Loucy (cell line): Measurements from ENCODE around the gene CRIP2.

Experiments
- H2AFZ ChIP-seq: fragments of 200-600 bp; sonication (generic); 2 replicates; pipeline ENCODE4 v1.6.0; 2016; ENCODE audit warnings: antibody characterized with exemption, mild to moderate bottlenecking, low read length, moderate library complexity
- H3F3A ChIP-seq: fragments of 200-600 bp; 2 replicates; pipeline ENCODE4 v1.6.0; 2016; ENCODE audit warnings: antibody characterized with exemption, low read depth, mild to moderate bottlenecking
- H3K27me3 ChIP-seq: fragments of 200-600 bp; sonication (generic); 2 replicates; pipeline ENCODE4 v1.6.1; 2014; ENCODE audit warnings: low read length, mild to moderate bottlenecking; ENCODE audit not compliant: insufficient read depth, poor library complexity, severe bottlenecking
- H3K36me3 ChIP-seq: fragments of 200-600 bp; sonication (generic); 2 replicates; pipeline ENCODE4 v1.6.1; 2016; ENCODE audit warnings: low read length; ENCODE audit not compliant: insufficient read depth
- H3K4me1 ChIP-seq: fragments of 200-600 bp; sonication (generic); 2 replicates; pipeline ENCODE4 v1.5.1; 2014; ENCODE audit warnings: low read length, mild to moderate bottlenecking; ENCODE audit not compliant: insufficient read depth, poor library complexity, severe bottlenecking
- H3K4me2 ChIP-seq: fragments of 200-600 bp; sonication (generic); 2 replicates; pipeline ENCODE4 v1.6.0; 2014; ENCODE audit warnings: antibody characterized with exemption, low read length, low read depth, mild to moderate bottlenecking; ENCODE audit not compliant: poor library complexity, severe bottlenecking
- H3K4me3 ChIP-seq: fragments of 200-600 bp; sonication (generic); 2 replicates; pipeline ENCODE4 v1.5.1; 2014; ENCODE audit warnings: low read length, mild to moderate bottlenecking, mixed read lengths; ENCODE audit not compliant: poor library complexity, severe bottlenecking
- H3K79me2 ChIP-seq: fragments of 200-600 bp; sonication (generic); 2 replicates; pipeline ENCODE4 v1.6.1; 2014; ENCODE audit warnings: low read length; ENCODE audit not compliant: insufficient read depth
- H3K9ac ChIP-seq: fragments of 200-600 bp; sonication (generic); 2 replicates; pipeline ENCODE4 v1.6.0; 2014; ENCODE audit warnings: mild to moderate bottlenecking, low read depth, low read length, moderate library complexity; ENCODE audit not compliant: poor library complexity, severe bottlenecking
- H3K9me2 ChIP-seq: fragments of 200-600 bp; sonication (generic); replicated peaks from 2 replicates; pipeline ENCODE4 v1.6.1; 2016; ENCODE audit warnings: low read depth, low read length, mixed read lengths
- H3K9me3 ChIP-seq: fragments of 200-600 bp; sonication (generic); 2 replicates; pipeline ENCODE4 v1.6.1; 2014; ENCODE audit warnings: mild to moderate bottlenecking, antibody characterized with exemption, low read length, low read depth; ENCODE audit not compliant: insufficient read depth
- H4K20me1 ChIP-seq: fragments of 200-600 bp; sonication (generic); 2 replicates; pipeline ENCODE4 v1.6.0; 2014; ENCODE audit warnings: antibody characterized with exemption, low read length, mild to moderate bottlenecking; ENCODE audit not compliant: insufficient read depth, poor library complexity, severe bottlenecking
- CTCF ChIP-seq: fragments of 200-600 bp; sonication (generic); conservative IDR thresholded peaks from 2 replicates; pipeline ENCODE4 v1.5.1; 2014; ENCODE audit warnings: mild to moderate bottlenecking, antibody characterized with exemption, low read length
- EZH2phosphoT487 ChIP-seq: fragments of 200-600 bp; IDR thresholded peaks from 2 replicates; pipeline ENCODE4 v1.6.1; 2018; ENCODE audit warnings: antibody characterized with exemption, mild to moderate bottlenecking, moderate library complexity, borderline replicate concordance

Gene CRIP2

GRCh38 chr14:105486163-105486973, 11.7 kb downstream of the CRIP2 start, which contains the start of gene CRIP1:
TSS of gene CRIP1 (plus strand) at chr14:105486886. CDS start at chr14:105487260, 374 bp downstream.
- Histone ChIP-seq H3K79me2 (no peaks in the 10 kb centered on the region), H3K9me2 (no peaks in the 10 kb centered on the region), H3K27me3 (no peaks in the 10 kb centered on the region), H3K9ac (no peak within 1 kb of the TSS), H3K36me3 (no peaks in the 10 kb centered on the region), H3F3A (no peaks in the 10 kb centered on the region), H3K4me2 (no peak within 1 kb of the TSS), H2AFZ (no peak within 1 kb of the TSS), H3K4me3 (no peak within 1 kb of the TSS), H3K9me3 (no peaks in the 10 kb centered on the region), H3K4me1 (peaks cover 25% of the 10 kb centered on the region), H4K20me1 (no peaks in the 10 kb centered on the region)
- TF ChIP-seq CTCF: no peak
- no peak for TF ChIP-seq EZH2phosphoT487

- H2AFZ ChIP-seq: no peak overlapping the region
- peaks cover 28% of the 10 kb centered on the region for H3K4me1 ChIP-seq
- no peak overlapping the region for H3K4me3 ChIP-seq
- H3K4me2 ChIP-seq: no peak overlapping the region
- H3K9me2 ChIP-seq: no peaks in the 10 kb centered on the region
- TF ChIP-seq CTCF: no peak
- no peak for TF ChIP-seq EZH2phosphoT487
- no peaks in the 10 kb centered on the region for H3K36me3 ChIP-seq
- H4K20me1 ChIP-seq: peaks cover 3% of the 10 kb centered on the region
- no peaks in the 10 kb centered on the region for H3F3A ChIP-seq
- H3K79me2 ChIP-seq: peaks cover 4% of the 10 kb centered on the region
- H3K27me3 ChIP-seq: no peaks in the 10 kb centered on the region
- H3K9me3 ChIP-seq: no peaks in the 10 kb centered on the region
- no peak overlapping the region for H3K9ac ChIP-seq
Measured at GRCh38 chr14:105486974-105487448, 12.4 kb downstream of the CRIP2 start.

GRCh38 chr14:105487449-105487985, 12.9 kb downstream of the CRIP2 start:
- Histone ChIP-seq H3K4me2 (no peak overlapping the region), H3K9me3 (no peaks in the 10 kb centered on the region), H3K79me2 (peaks cover 9% of the 10 kb centered on the region), H2AFZ (no peak overlapping the region), H3F3A (no peaks in the 10 kb centered on the region), H3K9me2 (no peaks in the 10 kb centered on the region), H3K27me3 (no peaks in the 10 kb centered on the region), H3K9ac (no peak overlapping the region), H3K36me3 (no peaks in the 10 kb centered on the region), H4K20me1 (peaks cover 8% of the 10 kb centered on the region), H3K4me3 (no peak overlapping the region), H3K4me1 (peaks cover 26% of the 10 kb centered on the region)
- TF ChIP-seq EZH2phosphoT487 (no peak), CTCF (no peak)
